MCF 10A (cell line): ENCODE results near the gene ZNF677. TPM values are rescaled to one million over a fixed set of nuclear protein-coding genes. Genes with fewer than 3 reads are reported as not detected.
"Not testable (repeated sequence)": the region's sequence is repeated elsewhere in the genome, so short reads cannot be mapped to it uniquely, and the experiment has no call there.

Experiments used
- BruUV-seq: library from RNA; stranded (reverse); fragments of 400-500 nt; replicated peaks from 2 replicates; lab custom pipeline; 2021; lab: Mats Ljungman, UMichigan
- CTCF ChIA-PET: fragments of 300-600 bp; sonication (Branson Sonifier 250); formaldehyde crosslinking; extraction: SDS; loops from one replicate; lab custom pipeline; 2021; ENCODE audit warnings: antibody characterized with exemption, inconsistent platforms; lab: Yijun Ruan, JAX
- POLR2A ChIA-PET: fragments of 300-600, 350-650 bp; sonication (Branson Sonifier 250); formaldehyde crosslinking; extraction: SDS; loops from one replicate; lab custom pipeline; 2020; ENCODE audit warnings: antibody characterized with exemption, inconsistent platforms; lab: Yijun Ruan, JAX
- DNase-seq: peaks from one replicate; pipeline ENCODE4 v3.0.0-alpha.2; 2018; ENCODE audit not compliant: unreplicated experiment
- H3K27ac Mint-ChIP-seq: one replicate; pipeline ENCODE4 v1.8.0; 2022; ENCODE audit warnings: mild to moderate bottlenecking, low read depth, mixed read lengths; ENCODE audit not compliant: unreplicated experiment
- H3K27me3 Mint-ChIP-seq: one replicate; pipeline ENCODE4 v1.8.0; 2022; ENCODE audit warnings: mixed read lengths; ENCODE audit not compliant: insufficient read depth, unreplicated experiment
- H3K36me3 Mint-ChIP-seq: one replicate; pipeline ENCODE4 v1.8.0; 2022; ENCODE audit warnings: mild to moderate bottlenecking, moderate library complexity, mixed read lengths; ENCODE audit not compliant: insufficient read depth, unreplicated experiment
- H3K4me1 Mint-ChIP-seq: one replicate; pipeline ENCODE4 v1.8.0; 2022; ENCODE audit warnings: mixed read lengths; ENCODE audit not compliant: insufficient read depth, unreplicated experiment
- H3K4me3 Mint-ChIP-seq: one replicate; pipeline ENCODE4 v1.8.0; 2022; ENCODE audit warnings: mild to moderate bottlenecking, moderate library complexity, mixed read lengths; ENCODE audit not compliant: unreplicated experiment
- H3K9me3 Mint-ChIP-seq: one replicate; pipeline ENCODE4 v1.8.0; 2022; ENCODE audit warnings: mixed read lengths; ENCODE audit not compliant: unreplicated experiment
- intact Hi-C: fragments of 100-400 bp; cut with micrococcal nuclease; formaldehyde crosslinking; loops from 2 replicates; pipeline ENCODE4 v1.14.1; 2022
- total RNA-seq: library from RNA; stranded (reverse); gene quantifications from 2 replicates; pipeline ENCODE4 v1.2.3, GENCODE V29; 2022
- TF ChIP-seq, protein P1 (sequence below): fragments of 200-600 bp; IDR thresholded peaks from one replicate; pipeline ENCODE4 v1.8.0; 2022; ENCODE audit warnings: antibody characterized with exemption, mild to moderate bottlenecking; ENCODE audit not compliant: unreplicated experiment

Gene ZNF677
- total RNA-seq, 1 experiment from 2014 or later = not detected

DNA sequence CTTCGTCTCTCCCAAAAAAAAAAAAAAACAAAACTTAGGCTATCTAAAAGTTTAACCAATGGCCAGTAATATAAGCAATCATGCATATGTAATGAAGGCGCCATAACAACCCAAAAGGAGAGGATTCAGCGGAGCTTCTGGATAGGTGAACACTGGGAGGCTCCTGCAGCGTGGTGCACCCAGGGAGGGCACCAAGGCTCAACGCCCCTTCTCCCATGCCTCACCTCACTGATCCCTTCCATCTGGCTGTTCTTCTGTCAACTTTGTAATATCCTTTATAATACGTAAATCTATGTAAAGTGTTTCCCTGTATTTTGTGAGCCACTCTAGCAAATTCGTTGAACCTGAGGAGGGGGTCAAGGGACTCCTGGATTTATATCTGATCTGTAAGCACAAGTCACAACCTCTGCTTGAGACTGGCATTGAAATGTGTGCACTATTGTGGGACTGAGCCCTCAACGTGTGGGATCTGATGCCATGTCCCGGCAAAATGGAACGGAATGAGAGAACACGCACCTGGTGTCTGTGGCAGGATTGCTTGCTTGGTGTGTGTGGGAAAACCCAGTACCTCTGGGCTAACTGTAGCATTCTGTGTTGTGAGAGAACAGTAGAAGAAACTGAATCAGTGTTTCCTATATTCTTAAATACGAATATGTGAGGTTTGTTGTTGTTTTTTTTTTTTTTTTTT, 61.0 kb downstream of the ZNF677 start:
- Mint-ChIP-seq H3K4me3 (no peak overlapping the region), H3K36me3 (no peaks in the 10 kb centered on the region), H3K9me3 (peaks cover 33% of the 10 kb centered on the region), H3K27ac (no peak overlapping the region), H3K27me3 (no peaks in the 10 kb centered on the region), H3K4me1 (no peaks in the 10 kb centered on the region)
- ChIA-PET POLR2A (no interaction called here), CTCF (interaction anchor here (0.7 kb wide), 3 partner anchors 279 to 919 kb away, joined by 3 read pairs; no protein-coding TSS in a partner anchor)
- intact Hi-C loops = no loop called here
- no TSS peak for BruUV-seq
- TF ChIP-seq, protein P1, sequence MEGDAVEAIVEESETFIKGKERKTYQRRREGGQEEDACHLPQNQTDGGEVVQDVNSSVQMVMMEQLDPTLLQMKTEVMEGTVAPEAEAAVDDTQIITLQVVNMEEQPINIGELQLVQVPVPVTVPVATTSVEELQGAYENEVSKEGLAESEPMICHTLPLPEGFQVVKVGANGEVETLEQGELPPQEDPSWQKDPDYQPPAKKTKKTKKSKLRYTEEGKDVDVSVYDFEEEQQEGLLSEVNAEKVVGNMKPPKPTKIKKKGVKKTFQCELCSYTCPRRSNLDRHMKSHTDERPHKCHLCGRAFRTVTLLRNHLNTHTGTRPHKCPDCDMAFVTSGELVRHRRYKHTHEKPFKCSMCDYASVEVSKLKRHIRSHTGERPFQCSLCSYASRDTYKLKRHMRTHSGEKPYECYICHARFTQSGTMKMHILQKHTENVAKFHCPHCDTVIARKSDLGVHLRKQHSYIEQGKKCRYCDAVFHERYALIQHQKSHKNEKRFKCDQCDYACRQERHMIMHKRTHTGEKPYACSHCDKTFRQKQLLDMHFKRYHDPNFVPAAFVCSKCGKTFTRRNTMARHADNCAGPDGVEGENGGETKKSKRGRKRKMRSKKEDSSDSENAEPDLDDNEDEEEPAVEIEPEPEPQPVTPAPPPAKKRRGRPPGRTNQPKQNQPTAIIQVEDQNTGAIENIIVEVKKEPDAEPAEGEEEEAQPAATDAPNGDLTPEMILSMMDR = no peak
- no peak for DNase-seq

DNA sequence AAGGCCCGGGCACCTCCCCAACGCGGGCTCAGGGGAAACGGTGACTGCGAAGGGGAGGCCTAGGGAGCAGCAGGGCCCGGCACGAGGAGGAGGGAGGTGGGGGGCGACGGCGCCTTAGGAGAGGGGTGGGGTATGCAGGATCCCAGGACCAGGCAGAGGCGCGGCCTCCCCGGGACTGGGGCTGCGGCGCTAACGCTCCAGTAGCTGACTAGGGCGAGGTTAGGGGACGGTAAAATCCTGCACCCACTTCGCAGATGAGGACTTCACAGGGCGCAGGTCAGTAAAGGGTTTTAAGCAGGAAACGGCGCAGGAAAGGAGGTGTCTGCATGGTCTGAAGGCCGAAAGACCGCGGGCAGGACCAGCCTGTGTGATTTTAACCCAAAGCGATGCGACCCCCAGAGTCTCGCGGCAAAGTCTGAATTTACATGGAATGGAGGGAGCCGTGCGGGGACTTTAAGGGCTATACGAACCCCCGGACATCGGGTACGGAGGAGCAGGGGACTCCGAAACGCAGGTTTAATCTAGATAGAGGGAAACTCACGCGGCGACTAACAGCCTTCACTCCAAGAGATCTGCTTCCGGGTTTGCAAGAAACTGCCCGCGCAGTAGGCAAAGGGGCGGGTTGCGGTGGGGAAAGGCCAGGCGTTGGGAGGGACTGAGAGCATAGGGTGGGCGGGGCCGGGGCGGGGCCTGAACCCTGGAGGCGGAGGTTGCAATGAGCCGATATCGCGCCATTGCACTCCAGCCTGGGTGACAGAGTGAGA, 61.7 kb downstream of the ZNF677 start, which contains the start of gene ZNF665:
Gene ZNF665, minus strand, starts transcription at position 588 of the 764 bp plus-strand sequence. CDS start 10,460 bp downstream, outside the sequence.
- Mint-ChIP-seq H3K9me3 (peaks cover 33% of the 10 kb centered on the region), H3K4me1 (no peaks in the 10 kb centered on the region), H3K27me3 (no peaks in the 10 kb centered on the region), H3K27ac (no peak within 1 kb of the TSS), H3K36me3 (no peaks in the 10 kb centered on the region), H3K4me3 (no peak within 1 kb of the TSS)
- intact Hi-C loops = no loop called here
- CTCF ChIA-PET = interaction anchor here (0.7 to 0.9 kb wide), 2 partner anchors 233 to 918 kb away, joined by 3 to 5 read pairs; no protein-coding TSS in a partner anchor
- no TSS peak for BruUV-seq
- POLR2A ChIA-PET = no interaction called here
- TF ChIP-seq, protein P1 = no peak
- no peak for DNase-seq

DNA sequence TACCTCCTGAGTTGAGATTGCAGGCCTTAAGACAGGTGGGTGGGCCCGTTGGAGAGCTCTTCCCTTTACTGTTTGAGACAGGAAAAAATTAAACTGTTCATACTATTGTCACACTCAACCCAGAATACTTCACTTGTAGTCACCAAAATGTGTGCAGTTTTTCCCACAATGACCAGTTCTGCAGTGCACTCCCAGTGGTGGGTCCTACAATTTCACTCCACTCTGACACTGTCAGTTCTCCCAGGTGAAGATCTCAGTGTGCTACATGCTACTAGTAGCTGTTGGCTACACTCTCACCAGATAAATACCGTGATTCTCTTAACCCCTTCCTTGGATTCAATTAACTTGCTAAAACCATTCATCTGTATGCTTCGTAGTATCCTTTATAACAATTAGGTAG, 64.4 kb downstream of the ZNF677 start:
- TF ChIP-seq, protein P1 = no peak
- H3K4me3 Mint-ChIP-seq = no peak overlapping the region
- H3K4me1 Mint-ChIP-seq = no peaks in the 10 kb centered on the region
- no peaks in the 10 kb centered on the region for H3K36me3 Mint-ChIP-seq
- intact Hi-C loops = no loop called here
- no peak overlapping the region for H3K27ac Mint-ChIP-seq
- H3K27me3 Mint-ChIP-seq = no peaks in the 10 kb centered on the region
- ChIA-PET POLR2A (no interaction called here), CTCF (no interaction called here)
- H3K9me3 Mint-ChIP-seq = peaks cover 32% of the 10 kb centered on the region
- no TSS peak for BruUV-seq
- no peak for DNase-seq

DNA sequence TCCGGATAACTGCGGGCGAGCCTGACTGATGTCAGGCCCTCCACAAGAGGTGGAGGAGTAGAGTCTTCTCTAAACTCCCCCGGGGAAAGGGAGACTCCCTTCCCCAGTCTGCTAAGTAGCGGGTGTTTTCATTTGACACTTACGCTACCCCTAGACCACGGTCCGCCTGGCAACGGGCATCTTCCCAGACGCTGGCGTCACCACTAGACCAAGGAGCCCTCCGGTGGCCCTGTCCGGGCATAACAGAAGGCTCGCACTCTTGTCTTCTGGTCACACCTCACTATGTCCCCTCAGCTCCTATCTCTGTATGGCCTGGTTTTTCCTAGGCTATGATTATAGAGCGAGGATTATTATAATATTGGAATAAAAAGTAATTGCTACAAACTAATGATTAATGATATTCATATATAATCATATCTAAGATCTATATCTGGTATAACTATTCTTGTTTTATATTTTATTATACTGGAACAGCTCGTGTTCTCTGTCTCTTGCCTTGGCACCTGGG, 64.9 kb downstream of the ZNF677 start:
- H3K36me3 Mint-ChIP-seq, H3K4me3 Mint-ChIP-seq, CTCF ChIA-PET, POLR2A ChIA-PET, BruUV-seq, DNase-seq, H3K4me1 Mint-ChIP-seq, intact Hi-C loops, H3K27ac Mint-ChIP-seq, H3K27me3 Mint-ChIP-seq: not testable (repeated sequence)
- peaks cover 34% of the 10 kb centered on the region for H3K9me3 Mint-ChIP-seq

Other genes starting within 250 kb of the ZNF677 start
- not detected in 2 replicates for gene ERVV-1, start 241.0 kb downstream of the ZNF677 start, total RNA-seq
- not detected in 2 replicates for gene ERVV-2, start 210.1 kb downstream of the ZNF677 start, total RNA-seq
- gene ZNF160, start 151.5 kb downstream of the ZNF677 start, total RNA-seq = 16.5 and 20.3 TPM in 2 replicates
- gene ZNF415, start 122.0 kb downstream of the ZNF677 start, total RNA-seq = not detected in 2 replicates
- not detected in 2 replicates for gene ZNF347, start 95.8 kb downstream of the ZNF677 start, total RNA-seq
- not detected in 2 replicates for gene ZNF665, start 61.5 kb downstream of the ZNF677 start, total RNA-seq
- gene VN1R2, start 3.4 kb upstream of the ZNF677 start, total RNA-seq = not detected in 2 replicates
- not detected in 2 replicates for gene VN1R4, start 12.8 kb upstream of the ZNF677 start, total RNA-seq
- 3.8 and 5.7 TPM in 2 replicates for gene ZNF845, start 78.9 kb upstream of the ZNF677 start, total RNA-seq
- gene ZNF525, start 110.8 kb upstream of the ZNF677 start, total RNA-seq = 9.5 and 11.2 TPM in 2 replicates
- gene ZNF765, start 140.3 kb upstream of the ZNF677 start, total RNA-seq = 5.0 and 5.2 TPM in 2 replicates
- 9.1 and 12.0 TPM in 2 replicates for gene ZNF761, start 177.1 kb upstream of the ZNF677 start, total RNA-seq
- 0.61 and 2.0 TPM in 2 replicates for gene ZNF813, start 212.9 kb upstream of the ZNF677 start, total RNA-seq